RWPE1 (cell line): ENCODE results near the gene AQP3.

Source experiments
- CTCF ChIA-PET: fragments of 350-600 bp; sonication (Branson Sonifier 250); formaldehyde crosslinking; extraction: SDS; loops from one replicate; lab custom pipeline; 2021; lab: Yijun Ruan, JAX
- POLR2A ChIA-PET: fragments of 400-600 bp; formaldehyde crosslinking; extraction: SDS; loops from one replicate; lab custom pipeline; 2020; ENCODE audit warnings: antibody characterized with exemption; ENCODE audit not compliant: low non-redundant PET; lab: Yijun Ruan, JAX
- DNase-seq: peaks from one replicate; pipeline ENCODE4 v3.0.0; 2012; ENCODE audit warnings: low spot score
- H3K27ac ChIP-seq: fragments of 450-650 bp; 2 replicates; pipeline ENCODE4 v1.5.1; 2017
- CTCF ChIP-seq: fragments of 450-650 bp; conservative IDR thresholded peaks from 2 replicates; pipeline ENCODE4 v1.5.1; 2017; ENCODE audit warnings: low read depth, mild to moderate bottlenecking

Gene AQP3

GRCh38 chr9:33439731-33440130, 7.7 kb downstream of the AQP3 start:
- CTCF ChIA-PET, result no interaction called here
- no peak for DNase-seq
- peak overlapping the region; percentile 20 for H3K27ac ChIP-seq
- POLR2A ChIA-PET, result no interaction called here
- TF ChIP-seq CTCF, result no peak

GRCh38 chr9:33438926-33439680, 8.3 kb downstream of the AQP3 start:
- CTCF ChIA-PET, result interaction anchor here (0.8 kb wide), 1 partner anchor 28 kb away, joined by 3 read pairs; no protein-coding TSS in a partner anchor
- TF ChIP-seq CTCF, result no peak
- POLR2A ChIA-PET, result no interaction called here
- peak overlapping the region; percentile 20 for H3K27ac ChIP-seq
- DNase-seq, result no peak

GRCh38 chr9:33437898-33438297, 9.5 kb downstream of the AQP3 start:
- ChIA-PET CTCF (interaction anchor here (0.6 to 0.9 kb wide), 3 partner anchors 15 to 204 kb away, joined by 3 to 4 read pairs (median 3); no protein-coding TSS in a partner anchor), POLR2A (no interaction called here)
- no peak for DNase-seq
- no peak overlapping the region for H3K27ac ChIP-seq
- no peak for TF ChIP-seq CTCF

- ChIA-PET CTCF (interaction anchor here (1.0 kb wide), 1 partner anchor 10 kb away, joined by 3 read pairs; the partner anchor contains the start of gene AQP3), POLR2A (no interaction called here)
- TF ChIP-seq CTCF, result no peak
- peak overlapping the region; percentile 22 for H3K27ac ChIP-seq
- no peak for DNase-seq
Measured at GRCh38 chr9:33437205-33437604, 10.2 kb downstream of the AQP3 start.

- TF ChIP-seq CTCF, result no peak
- POLR2A ChIA-PET, result no interaction called here
- CTCF ChIA-PET, result interaction anchor here (0.5 kb wide), 1 partner anchor 34 kb away, joined by 3 read pairs; no protein-coding TSS in a partner anchor
- H3K27ac ChIP-seq, result peak overlapping the region; percentile 22
- DNase-seq, result no peak
Measured at GRCh38 chr9:33436445-33436844, 10.9 kb downstream of the AQP3 start.

- 0 out of 2 replicates have a peak overlapping the region, but pooled peaks have one; percentile 22 for H3K27ac ChIP-seq
- no peak for DNase-seq
- no peak for TF ChIP-seq CTCF
- ChIA-PET POLR2A (no interaction called here), CTCF (no interaction called here)
Measured at GRCh38 chr9:33435821-33436277, 11.5 kb downstream of the AQP3 start.
